A673 (cell line): Measurements from ENCODE around the gene GALNT10.

Experiments
- EZH2 ChIP-seq: fragments of 200-600 bp; sonication (generic); IDR thresholded peaks from 2 replicates; pipeline ENCODE4 v1.6.1; 2017; ENCODE audit warnings: borderline replicate concordance, low read depth, mild to moderate bottlenecking, mixed read lengths, antibody characterized with exemption, low read length; ENCODE audit not compliant: poor library complexity, severe bottlenecking
- TF ChIP-seq, protein P1 (sequence below): fragments of 300-800, 200-600 bp; sonication (generic); conservative IDR thresholded peaks from 2 replicates; pipeline ENCODE4 v1.5.1; 2017; ENCODE audit warnings: low read depth, mild to moderate bottlenecking, antibody characterized with exemption, low read length, moderate library complexity, mixed read lengths

DNA sequence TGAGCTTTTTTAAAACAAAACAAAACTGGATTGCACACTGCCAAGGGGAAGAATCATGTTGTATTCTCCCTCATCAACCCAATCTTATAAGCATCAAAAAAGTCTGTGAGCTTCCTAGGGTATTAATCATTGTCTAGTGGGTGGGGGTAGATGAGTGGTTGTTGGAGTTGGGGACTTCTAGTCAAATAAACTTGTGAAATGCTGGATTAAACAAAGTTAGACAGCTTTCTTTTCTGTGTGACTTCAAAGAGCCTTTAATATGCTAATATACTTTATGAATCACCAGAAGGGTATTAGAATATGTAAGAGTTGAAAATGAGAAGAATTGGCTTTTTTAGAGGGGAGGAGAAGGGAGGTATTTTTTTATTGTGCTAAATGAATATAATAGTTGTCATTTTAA, 87.7 kb downstream of the GALNT10 start:
- no peak for TF ChIP-seq EZH2
- TF ChIP-seq, protein P1, sequence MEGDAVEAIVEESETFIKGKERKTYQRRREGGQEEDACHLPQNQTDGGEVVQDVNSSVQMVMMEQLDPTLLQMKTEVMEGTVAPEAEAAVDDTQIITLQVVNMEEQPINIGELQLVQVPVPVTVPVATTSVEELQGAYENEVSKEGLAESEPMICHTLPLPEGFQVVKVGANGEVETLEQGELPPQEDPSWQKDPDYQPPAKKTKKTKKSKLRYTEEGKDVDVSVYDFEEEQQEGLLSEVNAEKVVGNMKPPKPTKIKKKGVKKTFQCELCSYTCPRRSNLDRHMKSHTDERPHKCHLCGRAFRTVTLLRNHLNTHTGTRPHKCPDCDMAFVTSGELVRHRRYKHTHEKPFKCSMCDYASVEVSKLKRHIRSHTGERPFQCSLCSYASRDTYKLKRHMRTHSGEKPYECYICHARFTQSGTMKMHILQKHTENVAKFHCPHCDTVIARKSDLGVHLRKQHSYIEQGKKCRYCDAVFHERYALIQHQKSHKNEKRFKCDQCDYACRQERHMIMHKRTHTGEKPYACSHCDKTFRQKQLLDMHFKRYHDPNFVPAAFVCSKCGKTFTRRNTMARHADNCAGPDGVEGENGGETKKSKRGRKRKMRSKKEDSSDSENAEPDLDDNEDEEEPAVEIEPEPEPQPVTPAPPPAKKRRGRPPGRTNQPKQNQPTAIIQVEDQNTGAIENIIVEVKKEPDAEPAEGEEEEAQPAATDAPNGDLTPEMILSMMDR = no peak
